ENCODE data around the gene SMIM17. TPM values are rescaled to one million over a fixed set of nuclear protein-coding genes. Genes with fewer than 3 reads are reported as not detected.

SMIM17 gene
- total and polyA plus RNA-seq, 4 donors, result 0.28 TPM; not detected in 3

DNA sequence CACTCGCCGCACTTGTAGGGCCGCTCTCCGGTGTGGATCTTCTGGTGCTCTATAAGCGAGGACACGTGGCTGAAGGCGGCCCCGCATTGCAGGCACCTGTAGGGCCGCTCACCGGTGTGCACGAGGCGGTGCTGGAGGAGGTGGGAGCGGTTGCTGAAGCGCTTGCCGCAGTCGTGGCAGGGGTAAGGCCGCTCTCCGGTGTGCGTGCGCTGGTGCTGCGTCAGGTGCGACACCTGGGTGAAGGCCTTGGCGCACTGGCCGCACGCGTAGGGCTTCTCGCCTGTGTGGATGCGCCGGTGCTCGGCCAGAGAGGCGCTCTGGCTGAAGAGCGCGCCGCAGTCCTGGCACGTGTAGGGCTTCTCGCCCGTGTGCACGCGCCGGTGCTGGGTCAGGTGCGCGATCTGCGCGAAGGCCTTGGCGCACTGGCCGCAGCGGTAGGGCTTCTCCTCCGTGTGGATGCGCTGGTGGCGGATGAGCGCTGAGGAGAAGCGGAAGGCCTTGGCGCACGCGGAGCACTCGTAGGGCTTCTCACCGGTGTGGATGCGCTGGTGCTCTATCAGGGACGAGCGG is 21.1 kb downstream of the SMIM17 start:
- TF ChIP-seq, protein P1, sequence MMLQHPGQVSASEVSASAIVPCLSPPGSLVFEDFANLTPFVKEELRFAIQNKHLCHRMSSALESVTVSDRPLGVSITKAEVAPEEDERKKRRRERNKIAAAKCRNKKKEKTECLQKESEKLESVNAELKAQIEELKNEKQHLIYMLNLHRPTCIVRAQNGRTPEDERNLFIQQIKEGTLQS (IDR thresholded peaks at IDR 0.05), result no peak
- TF ChIP-seq EGR1 (IDR thresholded peaks at IDR 0.05; ENCODE audit: low read depth in 2 of 2) (no peak), TAF1 (conservative IDR thresholded peaks at IDR 0.05) (no peak), JUND (IDR thresholded peaks at IDR 0.05) (no peak), SP1 (IDR thresholded peaks at IDR 0.05) (no peak), HNF4A (conservative IDR thresholded peaks at IDR 0.05) (no peak)
- H3K9me3 ChIP-seq (ENCODE audit: control insufficient read depth in 4 of 4, low read length in 3 of 4), result peaks cover 13 to 42% (median 25%) of the 10 kb centered on the region in 4 donors
- DNase-seq (ENCODE audit: low spot score), result no peak
- H3K36me3 ChIP-seq (ENCODE audit: control insufficient read depth in 4 of 4, insufficient read depth in 3 of 4, low read depth in 1 of 4, low read length in 3 of 4), result no peaks in the 10 kb centered on the region
- H3K27ac ChIP-seq (ENCODE audit: low read depth in 1 of 2, low read length in 2 of 2), result no peak overlapping the region
- H3K4me3 ChIP-seq (ENCODE audit: low read depth in 1 of 3, low read length in 3 of 3), result no peak overlapping the region
- no peaks in the 10 kb centered on the region for H3K27me3 ChIP-seq (ENCODE audit: control insufficient read depth in 4 of 4, insufficient read depth in 4 of 4, low read length in 3 of 4)
- H3K9ac ChIP-seq (ENCODE audit: low read depth in 1 of 2, low read length in 2 of 2), result no peak overlapping the region
- no peaks in the 10 kb centered on the region for H3K4me1 ChIP-seq (ENCODE audit: control insufficient read depth in 4 of 4, insufficient read depth in 4 of 4, low read length in 3 of 4)
- 81% methylated on average over 60 of the region's 60 CpGs for WGBS

DNA sequence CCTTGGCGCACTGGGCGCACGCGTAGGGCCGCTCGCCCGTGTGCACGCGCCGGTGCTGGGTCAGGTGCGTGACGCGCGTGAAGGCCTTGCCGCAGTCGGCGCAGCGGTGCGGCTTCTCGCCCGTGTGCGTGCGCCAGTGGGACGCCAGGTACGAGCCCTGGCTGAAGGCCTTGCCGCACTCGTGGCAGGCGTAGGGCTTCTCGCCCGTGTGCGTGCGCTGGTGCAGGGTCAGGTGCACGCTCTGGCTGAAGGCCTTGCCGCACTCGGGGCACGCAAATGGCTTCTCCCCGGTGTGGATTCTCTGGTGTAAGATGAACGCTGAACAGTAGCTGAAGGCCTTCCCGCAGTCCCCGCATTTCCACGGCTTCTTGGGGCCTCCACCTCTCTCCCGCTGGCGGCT is 21.6 kb downstream of the SMIM17 start:
- H3K9ac ChIP-seq (ENCODE audit: low read depth in 1 of 2, low read length in 2 of 2), result no peak overlapping the region
- H3K27me3 ChIP-seq (ENCODE audit: control insufficient read depth in 4 of 4, insufficient read depth in 4 of 4, low read length in 3 of 4), result no peaks in the 10 kb centered on the region
- TF ChIP-seq HNF4A (conservative IDR thresholded peaks at IDR 0.05), result no peak
- TF ChIP-seq, protein P2, sequence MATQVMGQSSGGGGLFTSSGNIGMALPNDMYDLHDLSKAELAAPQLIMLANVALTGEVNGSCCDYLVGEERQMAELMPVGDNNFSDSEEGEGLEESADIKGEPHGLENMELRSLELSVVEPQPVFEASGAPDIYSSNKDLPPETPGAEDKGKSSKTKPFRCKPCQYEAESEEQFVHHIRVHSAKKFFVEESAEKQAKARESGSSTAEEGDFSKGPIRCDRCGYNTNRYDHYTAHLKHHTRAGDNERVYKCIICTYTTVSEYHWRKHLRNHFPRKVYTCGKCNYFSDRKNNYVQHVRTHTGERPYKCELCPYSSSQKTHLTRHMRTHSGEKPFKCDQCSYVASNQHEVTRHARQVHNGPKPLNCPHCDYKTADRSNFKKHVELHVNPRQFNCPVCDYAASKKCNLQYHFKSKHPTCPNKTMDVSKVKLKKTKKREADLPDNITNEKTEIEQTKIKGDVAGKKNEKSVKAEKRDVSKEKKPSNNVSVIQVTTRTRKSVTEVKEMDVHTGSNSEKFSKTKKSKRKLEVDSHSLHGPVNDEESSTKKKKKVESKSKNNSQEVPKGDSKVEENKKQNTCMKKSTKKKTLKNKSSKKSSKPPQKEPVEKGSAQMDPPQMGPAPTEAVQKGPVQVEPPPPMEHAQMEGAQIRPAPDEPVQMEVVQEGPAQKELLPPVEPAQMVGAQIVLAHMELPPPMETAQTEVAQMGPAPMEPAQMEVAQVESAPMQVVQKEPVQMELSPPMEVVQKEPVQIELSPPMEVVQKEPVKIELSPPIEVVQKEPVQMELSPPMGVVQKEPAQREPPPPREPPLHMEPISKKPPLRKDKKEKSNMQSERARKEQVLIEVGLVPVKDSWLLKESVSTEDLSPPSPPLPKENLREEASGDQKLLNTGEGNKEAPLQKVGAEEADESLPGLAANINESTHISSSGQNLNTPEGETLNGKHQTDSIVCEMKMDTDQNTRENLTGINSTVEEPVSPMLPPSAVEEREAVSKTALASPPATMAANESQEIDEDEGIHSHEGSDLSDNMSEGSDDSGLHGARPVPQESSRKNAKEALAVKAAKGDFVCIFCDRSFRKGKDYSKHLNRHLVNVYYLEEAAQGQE (IDR thresholded peaks at IDR 0.05), result no peak
- no peak for TF ChIP-seq FOXA2 (IDR thresholded peaks at IDR 0.05)
- TF ChIP-seq NR2F2 (IDR thresholded peaks at IDR 0.05), result no peak
- TF ChIP-seq EGR1 (IDR thresholded peaks at IDR 0.05; ENCODE audit: low read depth in 2 of 2), result no peak
- TF ChIP-seq FOXA1 (IDR thresholded peaks at IDR 0.05), result no peak
- TF ChIP-seq RAD21 (IDR thresholded peaks at IDR 0.05), result no peak
- TF ChIP-seq, protein P3, sequence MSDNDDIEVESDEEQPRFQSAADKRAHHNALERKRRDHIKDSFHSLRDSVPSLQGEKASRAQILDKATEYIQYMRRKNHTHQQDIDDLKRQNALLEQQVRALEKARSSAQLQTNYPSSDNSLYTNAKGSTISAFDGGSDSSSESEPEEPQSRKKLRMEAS (IDR thresholded peaks at IDR 0.05), result no peak
- no peak for TF ChIP-seq TAF1 (conservative IDR thresholded peaks at IDR 0.05)
- TF ChIP-seq, protein P4, sequence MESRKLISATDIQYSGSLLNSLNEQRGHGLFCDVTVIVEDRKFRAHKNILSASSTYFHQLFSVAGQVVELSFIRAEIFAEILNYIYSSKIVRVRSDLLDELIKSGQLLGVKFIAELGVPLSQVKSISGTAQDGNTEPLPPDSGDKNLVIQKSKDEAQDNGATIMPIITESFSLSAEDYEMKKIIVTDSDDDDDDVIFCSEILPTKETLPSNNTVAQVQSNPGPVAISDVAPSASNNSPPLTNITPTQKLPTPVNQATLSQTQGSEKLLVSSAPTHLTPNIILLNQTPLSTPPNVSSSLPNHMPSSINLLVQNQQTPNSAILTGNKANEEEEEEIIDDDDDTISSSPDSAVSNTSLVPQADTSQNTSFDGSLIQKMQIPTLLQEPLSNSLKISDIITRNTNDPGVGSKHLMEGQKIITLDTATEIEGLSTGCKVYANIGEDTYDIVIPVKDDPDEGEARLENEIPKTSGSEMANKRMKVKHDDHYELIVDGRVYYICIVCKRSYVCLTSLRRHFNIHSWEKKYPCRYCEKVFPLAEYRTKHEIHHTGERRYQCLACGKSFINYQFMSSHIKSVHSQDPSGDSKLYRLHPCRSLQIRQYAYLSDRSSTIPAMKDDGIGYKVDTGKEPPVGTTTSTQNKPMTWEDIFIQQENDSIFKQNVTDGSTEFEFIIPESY (IDR thresholded peaks at IDR 0.05), result no peak
- no peak for TF ChIP-seq HNF4G (IDR thresholded peaks at IDR 0.05)
- TF ChIP-seq, protein P5, sequence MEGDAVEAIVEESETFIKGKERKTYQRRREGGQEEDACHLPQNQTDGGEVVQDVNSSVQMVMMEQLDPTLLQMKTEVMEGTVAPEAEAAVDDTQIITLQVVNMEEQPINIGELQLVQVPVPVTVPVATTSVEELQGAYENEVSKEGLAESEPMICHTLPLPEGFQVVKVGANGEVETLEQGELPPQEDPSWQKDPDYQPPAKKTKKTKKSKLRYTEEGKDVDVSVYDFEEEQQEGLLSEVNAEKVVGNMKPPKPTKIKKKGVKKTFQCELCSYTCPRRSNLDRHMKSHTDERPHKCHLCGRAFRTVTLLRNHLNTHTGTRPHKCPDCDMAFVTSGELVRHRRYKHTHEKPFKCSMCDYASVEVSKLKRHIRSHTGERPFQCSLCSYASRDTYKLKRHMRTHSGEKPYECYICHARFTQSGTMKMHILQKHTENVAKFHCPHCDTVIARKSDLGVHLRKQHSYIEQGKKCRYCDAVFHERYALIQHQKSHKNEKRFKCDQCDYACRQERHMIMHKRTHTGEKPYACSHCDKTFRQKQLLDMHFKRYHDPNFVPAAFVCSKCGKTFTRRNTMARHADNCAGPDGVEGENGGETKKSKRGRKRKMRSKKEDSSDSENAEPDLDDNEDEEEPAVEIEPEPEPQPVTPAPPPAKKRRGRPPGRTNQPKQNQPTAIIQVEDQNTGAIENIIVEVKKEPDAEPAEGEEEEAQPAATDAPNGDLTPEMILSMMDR (IDR thresholded peaks at IDR 0.05; ENCODE audit: low read depth, low read length, missing input control), result no peak
- no peak for TF ChIP-seq YY1 (IDR thresholded peaks at IDR 0.05)
- no peak for TF ChIP-seq JUND (IDR thresholded peaks at IDR 0.05)
- TF ChIP-seq, protein P1 (IDR thresholded peaks at IDR 0.05), result no peak
- no peak for TF ChIP-seq GABPA (IDR thresholded peaks at IDR 0.05 in 1 of 2, conservative IDR thresholded peaks at IDR 0.05 in 1 of 2)
- no peak for TF ChIP-seq RXRA (IDR thresholded peaks at IDR 0.05)
- 84% methylated on average over 43 of the region's 43 CpGs for WGBS
- DNase-seq (ENCODE audit: low spot score), result no peak
- H3K4me3 ChIP-seq (ENCODE audit: low read depth in 1 of 3, low read length in 3 of 3), result peak overlapping the region in 1 of 3 donors; percentile 11
- H3K36me3 ChIP-seq (ENCODE audit: control insufficient read depth in 4 of 4, insufficient read depth in 3 of 4, low read depth in 1 of 4, low read length in 3 of 4), result no peaks in the 10 kb centered on the region
- H3K4me1 ChIP-seq (ENCODE audit: control insufficient read depth in 4 of 4, insufficient read depth in 4 of 4, low read length in 3 of 4), result no peaks in the 10 kb centered on the region
- H3K27ac ChIP-seq (ENCODE audit: low read depth in 1 of 2, low read length in 2 of 2), result no peak overlapping the region
- peaks cover 11 to 37% (median 24%) of the 10 kb centered on the region in 4 donors for H3K9me3 ChIP-seq (ENCODE audit: control insufficient read depth in 4 of 4, low read length in 3 of 4)

All from liver (tissue), 9 donors.